Measurements from ENCODE around the gene PIM1.

PIM1 gene

GRCh38 chr6:37222125-37222967, 52.4 kb downstream of the PIM1 start:
- Histone ChIP-seq H3K36me3 (replicated peaks) (no peaks in the 10 kb centered on the region), H3K27me3 (replicated peaks) (no peaks in the 10 kb centered on the region), H3K4me3 (ENCODE audit: low read depth, low read length) (peak overlapping the region; percentile 64), H3K27ac (peak overlapping the region; percentile 24)
- TF ChIP-seq CTCF (IDR thresholded peaks at IDR 0.05; ENCODE audit: low read depth, low read length, missing control alignments), result no peak
- DNase-seq, result peak; percentile 86
- in situ Hi-C loops (cut with HindIII; ENCODE audit: low pct_ligation_motif_present, low sequenced_read_pairs), result no loop called here

- Histone ChIP-seq H3K36me3 (replicated peaks) (no peaks in the 10 kb centered on the region), H3K4me3 (ENCODE audit: low read depth, low read length) (peak overlapping the region; percentile 64), H3K27me3 (replicated peaks) (no peaks in the 10 kb centered on the region), H3K27ac (no peak overlapping the region)
- DNase-seq, result no peak
- no peak for TF ChIP-seq CTCF (IDR thresholded peaks at IDR 0.05; ENCODE audit: low read depth, low read length, missing control alignments)
- in situ Hi-C loops (cut with HindIII; ENCODE audit: low pct_ligation_motif_present, low sequenced_read_pairs), result no loop called here
Measured at GRCh38 chr6:37222992-37223391, 53.0 kb downstream of the PIM1 start.
